Adrenal gland (tissue), 12 donors: ENCODE data around the gene TBC1D30. TPM values are rescaled to one million over a fixed set of nuclear protein-coding genes. Genes with fewer than 3 reads are reported as not detected.

Source experiments
- DNase-seq, 7 donors: peaks; one replicate each; pipeline ENCODE4 v3.0.0-alpha.2; 2019 to 2020
- H3K27ac ChIP-seq, 5 donors: fragments of 200-600 bp; sonication (generic) in 4 of 5; 1 replicate in 3 of 5; 2 replicates in 2 of 5; pipeline versions ENCODE4 v1.5.1 to v1.8.0; 2016 to 2020; ENCODE audit warnings: mild to moderate bottlenecking in 1 of 5
- H3K27me3 ChIP-seq: fragments of 200-600 bp; 2 replicates; pipeline ENCODE4 v1.8.0; 2021
- H3K36me3 ChIP-seq, 2 donors: fragments of 200-600 bp; replicated peaks in 1 of 2; 1 replicate in 1 of 2; 2 replicates in 1 of 2; pipeline versions ENCODE4 v1.5.1 to v1.8.0; 2018 to 2022
- H3K4me1 ChIP-seq, 2 donors: fragments of 200-600 bp; replicated peaks in 1 of 2; 1 replicate in 1 of 2; 2 replicates in 1 of 2; pipeline versions ENCODE4 v1.5.1 to v1.8.0; 2018 to 2021
- H3K4me3 ChIP-seq, 4 donors: fragments of 200-600 bp; sonication (generic) in 3 of 4; one replicate each; pipeline ENCODE4 v1.5.1; 2016 to 2018
- H3K9me3 ChIP-seq, 3 donors: fragments of 200-600 bp; sonication (generic) in 1 of 3; replicated peaks in 1 of 3; 1 replicate in 2 of 3; 2 replicates in 1 of 3; pipeline versions ENCODE4 v1.5.1 to v1.8.0; 2016 to 2021
- CTCF ChIP-seq, 6 experiments: fragments of 450-650 bp in 4 of 6; fragments of 200-600 bp in 2 of 6; sonication (generic) in 1 of 6; IDR thresholded peaks; 1 replicate in 5 of 6; 2 replicates in 1 of 6; pipeline versions ENCODE4 v1.5.1 to v1.8.0; 2016 to 2021; ENCODE audit warnings: antibody characterized with exemption in 6 of 6, mild to moderate bottlenecking in 2 of 6, moderate library complexity in 1 of 6
- POLR2A ChIP-seq, 2 donors: fragments of 450-650 bp; IDR thresholded peaks; one replicate each; pipeline ENCODE4 v1.6.1; 2017; ENCODE audit warnings: antibody characterized with exemption in 2 of 2, mild to moderate bottlenecking in 2 of 2, moderate library complexity in 1 of 2
- WGBS, 4 donors: extraction: QIAGEN DNeasy Blood & Tissue Kit in 2 of 4; methylation state at CpG; one replicate each; pipeline versions ENCODE4 v1.1.5 to v1.1.7; 2013 to 2017; 5-methylcytosine and 5-hydroxymethylcytosine counted together
- intact Hi-C, 2 donors: fragments of 100-400 bp; cut with DNase I; formaldehyde crosslinking; loops; one replicate each; pipeline versions ENCODE4 v1.14.1 to v1.15.0; 2022 to 2023
- polyA plus RNA-seq, 3 donors: library from polyadenylated mRNA; stranded (reverse); fragments of 200-250 nt in 2 of 3; fragments of 350-450 nt in 1 of 3; fragmentation: Illumina TruSeq in 1 of 3; extraction: RNeasy Lipid Tissue Mini Kit (QIAGEN cat#74804) in 1 of 3; gene quantifications; one replicate each; pipeline ENCODE4 v1.2.3, GENCODE V29; 2013 to 2014
- total RNA-seq, 9 donors: library from RNA; depleted of rRNA in 4 of 9; stranded (reverse); fragments of >200 nt in 4 of 9; fragments of 120-200 nt in 1 of 9; fragmentation: NEBNext Ultra II Directional in 1 of 9; extraction: Animal tissue kit (Norgen Biotek cat#: 25700) in 1 of 9; gene quantifications; one replicate each; pipeline versions ENCODE4 v1.1.0 to v1.2.4, GENCODE V29; 2013 to 2023
- donor health status: healthy with polysubstance abuse.
- donor health status: Bipolar disorder and iron deficiency.
- donor health status: DM: yes; HTN: yes; CAD: no.
- donor health status: DM: no; HTN: no; CAD: no.
- donor health status: DM: no; HTN: no; CAD: no.
- donor health status: DM: yes; HTN: yes; CAD: no.

The TBC1D30 gene
- total and polyA plus RNA-seq, 12 donors: 1.2 to 13.3 (median 3.9) TPM

GRCh38 chr12:64821116-64821630, 3.3 kb upstream of the TBC1D30 start:
- 77 to 86% (median 80%) methylated on average over 5 of the region's 5 CpGs for WGBS, 4 donors

GRCh38 chr12:64824130-64824499, 332 bp upstream of the TBC1D30 start:
- Histone ChIP-seq H3K4me3 (peak overlapping the region in 2 of 4 donors; percentile 10 to 52), H3K36me3 (no peaks in the 10 kb centered on the region), H3K27me3 (peaks cover 36% of the 10 kb centered on the region), H3K27ac (no peak overlapping the region), H3K9me3 (no peaks in the 10 kb centered on the region), H3K4me1 (peaks cover 7 to 27% of the 10 kb centered on the region in 2 donors)
- 1 to 3% (median 2%) methylated on average over 12 to 16 of the region's 16 CpGs for WGBS, 4 donors
- no peak for DNase-seq
- intact Hi-C loops: no loop called here
- TF ChIP-seq CTCF (IDR thresholded peaks at IDR 0.05) (no peak), POLR2A (IDR thresholded peaks at IDR 0.05) (no peak)

More at GRCh38 chr12:64821116-64821630, 3.3 kb upstream of the TBC1D30 start:
- intact Hi-C loops: no loop called here
- peaks cover 21% of the 10 kb centered on the region for H3K27me3 ChIP-seq
- no peaks in the 10 kb centered on the region for H3K36me3 ChIP-seq
- H3K27ac ChIP-seq: no peak overlapping the region
- no peaks in the 10 kb centered on the region for H3K9me3 ChIP-seq
- no peak overlapping the region for H3K4me3 ChIP-seq
- TF ChIP-seq POLR2A (IDR thresholded peaks at IDR 0.05) (no peak), CTCF (IDR thresholded peaks at IDR 0.05) (no peak)
- DNase-seq: no peak
- peaks cover 7 to 22% of the 10 kb centered on the region in 2 donors for H3K4me1 ChIP-seq

- intact Hi-C loops: no loop called here
- peak overlapping the region in 1 of 4 donors; percentile 10 for H3K4me3 ChIP-seq
- peaks cover 7 to 27% of the 10 kb centered on the region in 2 donors for H3K4me1 ChIP-seq
- DNase-seq: no peak
- no peaks in the 10 kb centered on the region for H3K36me3 ChIP-seq
- 4 to 6% (median 4%) methylated on average over 30 to 51 of the region's 51 CpGs for whole genome bisulfite sequencing, 4 donors
- peaks cover 36% of the 10 kb centered on the region for H3K27me3 ChIP-seq
- no peak overlapping the region for H3K27ac ChIP-seq
- TF ChIP-seq CTCF (IDR thresholded peaks at IDR 0.05): no peak
- H3K9me3 ChIP-seq: no peaks in the 10 kb centered on the region
Observed at GRCh38 chr12:64825143-64826021, 935 bp downstream of the TBC1D30 start.

GRCh38 chr12:64826234-64826633, 1.8 kb downstream of the TBC1D30 start:
- Histone ChIP-seq H3K27ac (no peak overlapping the region), H3K9me3 (no peaks in the 10 kb centered on the region), H3K36me3 (no peaks in the 10 kb centered on the region), H3K27me3 (peaks cover 36% of the 10 kb centered on the region), H3K4me3 (no peak overlapping the region), H3K4me1 (peaks cover 7 to 27% of the 10 kb centered on the region in 2 donors)
- peak; percentile 57 to 83 (median 78) for DNase-seq
- TF ChIP-seq CTCF (IDR thresholded peaks at IDR 0.05) (no peak), POLR2A (IDR thresholded peaks at IDR 0.05) (no peak)
- intact Hi-C loops: no loop called here
- 5 to 7% (median 6%) methylated on average over 18 to 19 of the region's 19 CpGs for WGBS, 4 donors
